Activated T-helper 1 cell treated with Interleukin-2 at 50 U/mL for 16 hours (primary cell): ENCODE results near the gene NEUROG2.
"Not testable (repeated sequence)": the region's sequence is repeated elsewhere in the genome, so short reads cannot be mapped to it uniquely, and the experiment has no call there.

Experiments
- DNase-seq: peaks from one replicate; pipeline ENCODE4 v3.0.0-alpha.2; 2020; ENCODE audit warnings: low read depth

NEUROG2 gene

GRCh38 chr4:112516066-112516470, at the start of gene NEUROG2:
NEUROG2 (minus strand) TSS chr4:112516180; CDS start chr4:112515475, 705 bp downstream.
- DNase-seq: no peak

GRCh38 chr4:112564706-112565270, 48.8 kb upstream of the NEUROG2 start:
- no peak for DNase-seq

DNA sequence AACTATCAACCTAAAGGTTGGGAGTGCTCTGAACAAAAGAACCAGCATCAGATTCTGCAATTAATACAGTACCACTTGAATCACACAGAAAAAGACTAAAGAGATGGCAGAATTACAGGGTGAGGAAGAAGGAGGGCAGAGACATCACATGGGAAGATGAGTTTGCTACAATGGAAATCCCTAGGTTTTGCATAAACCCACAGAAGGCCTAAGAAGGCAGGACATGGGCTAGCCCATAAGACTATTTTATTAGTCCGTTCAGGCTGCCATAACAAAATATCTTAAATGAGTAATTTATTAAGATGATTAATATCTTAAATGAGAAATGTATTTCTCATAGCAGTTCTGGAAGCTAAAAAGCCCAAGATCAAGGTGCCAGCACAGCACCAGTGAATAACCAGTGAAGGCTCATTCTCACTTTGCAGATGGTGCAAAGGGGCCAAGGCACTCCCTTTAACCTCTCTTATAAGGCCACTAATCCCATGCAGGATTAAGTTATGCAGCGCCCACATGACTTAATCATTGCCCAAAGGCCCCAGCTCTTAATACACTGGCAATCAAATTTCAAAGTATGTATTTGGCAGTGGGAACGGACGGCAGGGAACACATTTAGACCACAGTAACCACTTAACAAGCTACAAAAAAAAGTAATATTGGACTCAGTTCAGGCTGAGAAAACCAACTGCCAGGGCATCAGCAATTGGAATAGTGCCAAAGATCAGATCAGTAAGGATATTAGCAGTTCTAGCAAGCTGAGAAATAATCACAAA, 47.6 kb upstream of the NEUROG2 start:
- DNase-seq: no peak

DNA sequence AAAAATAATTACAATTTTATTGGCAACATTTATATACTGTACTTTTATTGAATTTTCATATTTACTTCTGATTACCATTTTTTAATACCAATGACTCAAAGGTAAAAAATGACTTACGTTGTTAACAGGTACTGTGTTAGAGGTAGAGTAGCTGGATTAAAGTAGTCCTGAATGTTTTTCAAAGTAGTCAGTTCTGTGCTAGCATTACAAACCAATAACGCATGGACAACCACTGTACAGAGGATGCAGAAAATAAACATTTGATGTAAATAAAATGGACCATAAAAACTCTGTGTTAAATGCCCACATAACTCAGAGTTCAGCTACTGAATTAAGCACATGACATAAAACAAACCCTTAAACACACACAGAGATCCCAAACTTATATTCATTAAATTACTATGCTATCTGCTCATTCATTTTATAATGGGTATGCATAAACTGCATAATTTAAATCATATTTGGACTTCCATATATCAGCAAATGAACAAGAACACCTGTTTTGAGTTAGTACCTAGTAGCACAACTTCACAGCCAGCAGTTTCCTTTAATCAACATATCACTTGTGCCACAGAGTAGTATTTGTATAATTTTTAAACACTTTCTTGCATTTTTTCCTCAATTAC, 46.4 kb upstream of the NEUROG2 start:
- DNase-seq: no peak

GRCh38 chr4:112560084-112560483, 44.1 kb upstream of the NEUROG2 start:
- no peak for DNase-seq

DNA sequence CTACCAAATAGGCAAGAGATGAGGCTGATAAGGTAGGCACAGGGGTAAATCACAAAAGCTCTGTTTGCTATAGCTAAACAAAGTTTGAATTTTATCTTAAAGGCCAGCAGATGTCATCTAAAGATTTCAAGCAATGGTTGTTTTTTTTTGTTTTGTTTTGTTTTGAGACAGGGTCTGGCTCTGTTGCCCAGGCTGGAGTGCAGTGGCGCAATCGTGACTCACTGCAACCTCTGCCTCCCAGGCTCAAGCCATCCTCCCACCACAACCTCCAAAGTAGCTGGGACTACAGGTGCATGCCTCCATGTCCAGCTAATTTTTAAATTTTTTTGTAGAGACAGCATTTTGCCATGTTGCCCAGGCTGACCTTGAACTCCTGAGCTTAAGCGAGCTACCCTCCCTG, 43.1 kb upstream of the NEUROG2 start:
- DNase-seq: no peak

DNA sequence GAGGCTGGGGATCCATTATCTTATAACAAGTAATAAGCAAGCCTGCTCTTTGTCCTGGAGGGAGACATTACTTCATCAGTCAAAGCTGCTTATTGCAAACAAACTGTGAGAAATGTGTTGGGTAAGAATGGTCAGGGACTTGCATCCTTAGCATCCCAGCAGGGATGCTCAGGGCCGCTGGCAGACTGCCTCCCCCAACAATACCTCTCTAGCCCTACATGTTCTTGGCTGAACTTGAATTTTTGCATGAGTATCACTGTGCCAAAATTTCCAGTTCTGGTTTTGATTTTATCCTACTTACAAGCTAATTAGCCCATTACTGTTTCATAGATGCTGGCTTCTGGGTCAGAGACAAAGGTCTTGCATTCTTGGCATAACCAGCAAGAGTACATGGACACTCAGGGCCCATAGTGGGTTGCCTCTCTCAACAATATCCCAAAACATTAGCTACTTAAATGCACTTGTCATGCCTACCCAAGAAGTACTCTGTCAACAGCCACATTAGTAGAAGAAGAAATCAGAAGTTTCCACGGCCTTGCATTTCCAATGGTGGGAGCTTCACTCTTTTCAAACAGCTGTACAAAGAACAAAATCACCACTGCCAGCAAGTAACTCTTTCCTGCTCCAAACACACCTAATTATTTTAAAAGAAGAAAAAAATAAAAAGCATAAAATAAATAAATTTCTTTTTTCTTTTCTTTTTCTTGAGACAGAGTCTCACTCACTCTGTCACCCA, 41.9 kb upstream of the NEUROG2 start:
- DNase-seq: no peak

DNA sequence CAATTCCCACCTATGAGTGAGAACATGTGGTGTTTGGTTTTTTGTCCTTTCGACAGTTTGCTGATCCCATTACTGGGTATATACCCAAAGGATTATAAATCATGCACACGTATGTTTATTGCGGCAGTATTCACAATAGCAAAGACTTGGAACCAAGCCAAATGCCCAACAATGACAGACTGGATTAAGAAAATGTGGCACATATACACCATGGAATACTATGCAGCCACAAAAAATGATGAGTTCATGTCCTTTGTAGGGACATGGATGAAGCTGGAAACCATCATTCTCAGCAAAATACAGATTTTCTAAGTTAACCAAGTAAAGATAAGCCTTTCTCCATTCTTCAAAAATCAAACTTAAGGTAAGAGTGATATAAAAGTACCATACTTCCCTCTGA, 38.3 kb upstream of the NEUROG2 start:
- DNase-seq: not testable (repeated sequence)

DNA sequence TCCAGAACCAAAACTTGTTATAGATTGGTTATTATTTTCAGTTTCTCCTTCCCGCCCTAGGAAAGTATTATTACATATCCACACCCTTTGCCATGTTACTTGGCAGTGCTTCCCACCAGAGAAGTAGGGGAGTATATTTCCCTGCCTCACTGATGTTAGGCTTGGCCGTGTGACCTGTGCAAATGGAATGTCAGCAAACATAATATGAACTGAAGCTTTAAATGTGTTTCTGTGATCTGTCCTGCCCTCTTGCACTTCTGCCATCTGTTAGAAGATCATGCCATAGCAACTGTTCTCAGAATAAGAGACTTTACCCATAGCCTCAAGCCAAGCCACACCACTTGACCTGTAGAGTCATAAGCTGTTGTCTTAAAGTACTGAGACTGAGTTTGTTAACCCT, 36.7 kb upstream of the NEUROG2 start:
- DNase-seq: no peak

DNA sequence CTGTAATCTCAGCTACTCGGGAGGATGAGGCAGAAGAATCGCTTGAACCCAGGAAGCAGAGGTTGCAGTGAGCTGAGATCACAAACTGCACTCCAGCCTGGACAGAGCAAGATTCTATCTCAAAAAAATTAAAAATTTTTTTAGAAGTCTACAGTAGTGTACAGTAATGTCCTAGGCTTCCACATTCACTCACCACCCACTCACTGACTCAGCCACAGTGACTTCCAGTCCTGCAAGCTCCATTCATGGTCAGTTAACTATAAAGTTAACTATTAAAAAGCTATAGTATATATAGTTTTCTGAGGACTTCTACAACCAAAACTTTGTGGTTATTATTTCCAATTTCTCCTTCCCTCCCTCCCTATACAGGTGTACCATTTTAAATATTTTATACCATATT, 34.7 kb upstream of the NEUROG2 start:
- DNase-seq: no peak

GRCh38 chr4:112546476-112546875, 30.5 kb upstream of the NEUROG2 start:
- no peak for DNase-seq

GRCh38 chr4:112545346-112545745, 29.4 kb upstream of the NEUROG2 start:
- DNase-seq: no peak

DNA sequence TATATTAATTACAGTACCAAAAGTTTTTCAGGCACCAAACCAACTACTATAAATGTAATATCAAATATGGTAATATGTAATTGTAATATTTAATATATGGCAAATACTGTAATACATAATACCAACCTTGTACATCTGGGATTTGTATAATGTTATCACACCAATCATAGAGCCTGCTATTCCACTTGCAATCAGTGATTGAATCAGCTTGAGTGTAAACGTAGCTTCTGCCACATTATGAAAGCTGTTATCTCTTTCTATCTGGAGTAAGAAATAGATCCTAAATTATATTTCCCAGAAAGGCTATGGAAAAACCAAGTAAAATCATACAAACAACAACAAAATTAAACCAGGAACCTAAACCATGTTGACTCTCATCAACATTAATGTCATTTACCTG, 24.7 kb upstream of the NEUROG2 start:
- no peak for DNase-seq

- no peak for DNase-seq
Observed at GRCh38 chr4:112536123-112536522, 20.1 kb upstream of the NEUROG2 start.

DNA sequence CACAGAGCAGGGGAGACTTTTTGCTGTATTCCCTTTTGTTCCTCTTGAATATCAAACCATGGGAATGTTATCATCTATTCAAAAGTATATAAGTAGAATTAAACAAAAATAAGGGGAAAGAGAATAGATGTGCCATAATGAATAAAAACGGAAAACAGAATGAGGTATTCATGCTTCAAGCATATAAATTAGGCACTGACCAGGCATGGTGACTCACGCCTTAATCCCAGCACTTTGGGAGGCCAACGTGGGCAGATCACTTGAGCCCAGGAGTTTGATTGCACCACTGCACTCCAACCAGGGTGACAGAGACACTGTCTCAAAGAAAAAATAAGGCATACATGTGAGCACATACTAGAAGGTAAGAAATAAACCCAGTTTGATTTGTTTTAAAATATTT, 16.3 kb upstream of the NEUROG2 start:
- no peak for DNase-seq

DNA sequence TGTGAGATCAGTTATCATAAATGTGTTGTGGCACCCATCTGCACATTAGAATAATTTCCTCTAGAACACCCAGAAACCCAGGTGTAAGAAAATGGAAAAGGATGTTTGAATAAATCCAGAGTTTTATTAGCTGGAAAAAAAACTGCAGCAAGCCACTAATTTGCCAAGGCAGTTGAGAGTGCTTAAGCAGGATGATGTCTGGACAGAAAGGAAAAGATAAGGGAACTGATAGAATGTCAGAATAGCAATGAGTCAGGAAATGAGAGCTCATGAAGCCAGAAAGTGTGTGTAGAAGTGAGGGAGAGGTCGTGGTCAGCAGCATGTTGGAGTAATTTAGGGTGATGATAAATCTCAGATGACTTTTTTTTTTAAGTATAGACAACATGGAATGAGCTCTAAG, 15.2 kb upstream of the NEUROG2 start:
- no peak for DNase-seq

- DNase-seq: no peak
Observed at GRCh38 chr4:112526061-112526460, 10.1 kb upstream of the NEUROG2 start.

DNA sequence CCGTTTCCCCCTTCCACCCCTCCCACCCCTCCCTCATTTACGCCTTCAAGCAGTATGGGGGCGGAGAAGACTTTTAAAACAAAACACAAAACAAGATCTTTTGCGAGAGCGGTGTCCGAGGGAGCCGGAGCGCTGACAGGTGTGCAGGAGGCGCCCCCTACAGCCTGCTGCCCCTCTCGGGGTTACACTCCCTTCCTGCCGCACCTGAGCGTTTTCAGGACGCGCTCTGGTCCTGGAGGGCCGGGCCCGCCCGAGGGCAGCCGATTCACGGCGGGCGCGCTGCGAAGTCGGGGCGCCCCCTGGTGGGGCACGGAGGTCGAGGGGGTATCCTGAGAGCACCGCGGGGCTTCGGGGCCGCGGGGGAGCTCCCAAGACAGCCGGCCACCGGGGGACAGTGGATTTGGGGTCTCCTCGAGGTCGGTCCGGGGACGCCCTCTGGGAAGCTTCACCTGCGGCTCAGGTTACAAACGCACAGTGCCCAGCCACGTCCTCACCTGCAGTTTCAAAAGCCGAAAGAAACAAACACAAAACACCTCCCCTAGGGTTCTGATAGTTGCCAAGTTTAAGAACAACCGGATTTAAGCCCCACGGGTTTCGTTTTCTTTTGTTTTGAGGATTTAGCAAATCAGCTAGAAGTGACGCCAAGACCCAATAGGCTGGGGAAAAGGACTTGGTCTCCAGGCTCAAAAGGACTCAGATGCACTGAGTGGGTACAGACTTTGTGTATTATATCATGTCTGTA, 8.0 kb upstream of the NEUROG2 start:
- DNase-seq: peak; percentile 61

DNA sequence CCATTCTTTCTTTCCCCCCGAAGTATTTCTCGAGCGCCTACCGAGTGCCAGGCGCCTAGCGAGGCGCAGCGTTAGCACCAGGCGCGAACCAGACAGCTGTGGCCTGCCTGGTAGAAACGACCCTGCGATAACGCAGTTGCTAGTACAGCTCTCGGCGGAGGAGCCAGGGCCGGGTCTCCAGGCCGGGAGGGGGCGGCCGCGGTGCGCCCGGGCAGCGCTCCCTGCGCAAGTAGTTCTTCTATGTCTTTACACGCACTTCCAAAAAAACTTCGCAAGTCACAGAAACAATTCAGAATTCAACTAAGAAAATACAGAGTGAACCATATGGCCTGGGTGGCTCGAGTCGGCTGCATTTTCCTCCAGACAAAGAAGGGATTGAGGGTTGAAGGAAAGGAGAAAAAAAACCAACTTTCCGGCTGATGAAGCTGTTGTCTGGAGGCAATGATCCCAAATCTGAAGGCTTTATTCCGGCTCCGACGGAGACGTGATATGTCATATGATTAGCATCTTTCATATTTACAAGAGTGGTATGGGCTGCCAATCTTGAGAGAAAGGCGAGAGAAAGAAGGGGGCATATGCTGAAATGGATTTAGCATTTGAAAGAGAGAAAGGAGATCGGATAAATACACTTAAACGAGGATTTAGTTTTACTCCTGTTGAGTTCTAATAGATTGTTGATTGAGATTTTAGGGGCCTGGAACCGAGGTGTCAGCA, 7.2 kb upstream of the NEUROG2 start:
- DNase-seq: no peak

DNA sequence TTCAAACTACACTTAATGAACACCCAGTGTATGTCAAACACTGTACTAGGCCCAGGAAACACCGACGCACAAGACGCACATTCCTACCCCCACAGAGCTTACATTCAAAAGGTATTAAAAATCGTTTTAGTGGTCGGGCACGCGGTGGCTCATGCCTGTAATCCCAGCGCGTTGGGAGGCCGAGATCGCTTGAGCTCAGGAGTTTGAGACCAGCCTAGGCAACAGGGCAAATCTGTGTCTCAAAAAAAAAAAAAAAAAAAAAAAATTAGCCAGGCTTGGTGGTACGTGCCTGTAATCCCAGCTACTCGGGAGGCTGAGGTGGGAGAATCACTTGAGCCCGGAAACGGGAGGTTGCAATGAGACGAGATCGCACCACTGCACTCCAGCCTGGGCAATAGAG, 6.5 kb upstream of the NEUROG2 start:
- DNase-seq: not testable (repeated sequence)
